NCI-H82 treated with DMSO at 0.1 percent for 48 hours (cell line): ENCODE data around the gene ZNF576.
"Not testable (repeated sequence)": the region's sequence is repeated elsewhere in the genome, so short reads cannot be mapped to it uniquely, and the experiment has no call there.

ENCODE experiments used
- DNase-seq: peaks from one replicate; lab custom pipeline; 2025; ENCODE audit not compliant: unreplicated experiment; lab: John Stamatoyannopoulos, UW

The ZNF576 gene

DNA sequence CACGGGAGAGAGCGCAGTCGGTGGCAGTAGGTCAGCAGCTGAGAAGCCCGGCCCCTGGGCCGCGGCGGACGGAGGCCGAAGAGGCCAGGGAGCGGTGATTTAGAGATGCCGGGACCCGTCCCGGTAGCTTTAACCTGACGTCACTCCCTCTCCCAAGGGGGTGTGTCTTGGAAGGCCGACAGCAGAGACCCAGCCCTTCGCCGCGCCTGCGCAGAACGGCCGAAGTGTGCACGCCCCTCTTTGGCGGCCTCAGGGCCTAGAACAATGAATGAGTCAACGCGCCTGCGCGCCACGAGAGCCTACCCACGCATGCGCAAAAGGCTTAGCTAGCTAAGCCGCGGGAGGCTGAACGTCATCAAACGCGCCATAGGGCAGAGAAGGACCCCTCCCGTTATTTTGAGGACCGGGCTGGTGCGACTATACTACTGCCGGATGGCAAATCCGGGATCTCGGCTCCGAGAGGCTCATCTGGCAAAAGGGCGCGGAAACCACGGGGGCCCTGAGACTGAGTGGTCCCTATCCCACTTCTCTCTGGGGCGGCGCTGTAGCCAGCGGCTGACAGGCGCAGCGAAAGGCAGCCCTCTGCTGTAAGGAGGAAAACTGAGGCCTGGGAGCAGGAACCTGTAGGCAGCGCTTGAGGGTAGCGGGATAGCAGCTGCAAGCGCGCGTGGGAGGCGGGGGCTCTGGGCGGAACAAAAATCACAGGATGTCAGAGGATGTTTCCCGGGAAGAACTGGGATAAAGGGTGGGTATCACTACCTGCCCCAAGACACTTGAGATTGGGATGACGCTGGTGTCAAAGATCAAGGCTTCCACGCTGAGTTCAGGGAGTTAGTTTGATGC lies at the start of gene ZNF576, which contains the start of gene IRGQ:
Gene ZNF576 (plus strand): TSS at position 597 of the 843 bp plus-strand sequence. CDS start 514 bp downstream, outside the sequence.
Gene IRGQ (minus strand): TSS at position 136 of the 843 bp plus-strand sequence. CDS start 796 bp downstream, outside the sequence.
- peak; percentile 99 for DNase-seq

DNA sequence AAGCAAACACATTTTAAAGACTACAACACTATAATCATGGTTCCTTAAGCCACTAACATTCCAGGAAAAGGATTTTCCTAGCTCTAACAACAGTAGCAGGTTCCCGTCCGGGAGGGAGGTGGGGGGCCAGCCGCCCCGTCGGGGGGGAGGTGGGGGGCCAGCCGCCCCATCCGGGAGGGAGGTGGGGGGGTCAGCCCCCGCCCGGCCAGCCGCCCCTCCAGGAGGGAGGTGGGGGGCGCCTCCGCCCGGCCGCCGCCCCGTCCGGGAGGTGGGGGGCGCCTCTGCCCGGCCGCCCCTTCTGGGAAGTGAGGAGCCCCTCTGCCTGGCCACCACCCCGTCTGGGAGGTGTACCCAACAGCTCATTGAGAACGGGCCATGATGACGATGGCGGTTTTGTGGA lies 48.5 kb upstream of the ZNF576 start:
- DNase-seq, result not testable (repeated sequence)

DNA sequence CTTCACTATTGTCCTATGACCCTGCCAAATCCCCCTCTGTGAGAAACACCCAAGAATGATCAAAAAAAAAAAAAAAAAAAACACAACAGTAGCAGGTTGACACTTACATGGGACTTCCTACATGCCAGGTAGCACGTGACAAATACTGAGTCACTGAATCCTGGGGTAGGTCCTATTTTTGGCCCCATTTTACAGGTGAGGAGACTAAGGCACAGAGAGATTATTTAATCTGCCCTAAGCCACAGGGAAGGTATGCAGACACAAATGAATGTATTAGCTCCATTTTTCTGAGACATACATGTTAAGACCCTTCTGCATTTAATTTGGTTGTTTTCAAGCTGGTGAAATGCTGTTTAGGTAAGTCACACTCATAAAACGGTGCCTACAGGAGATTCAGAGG lies 47.7 kb upstream of the ZNF576 start:
- no peak for DNase-seq

- no peak for DNase-seq
Observed at GRCh38 chr19:43551399-43552197, 44.8 kb upstream of the ZNF576 start.

GRCh38 chr19:43552198-43552450 lies 44.3 kb upstream of the ZNF576 start:
- no peak for DNase-seq

- peak; percentile 84 for DNase-seq
Observed at GRCh38 chr19:43552616-43553015, 43.8 kb upstream of the ZNF576 start.

- peak; percentile 80 for DNase-seq
Observed at GRCh38 chr19:43553656-43554055, 42.7 kb upstream of the ZNF576 start.

DNA sequence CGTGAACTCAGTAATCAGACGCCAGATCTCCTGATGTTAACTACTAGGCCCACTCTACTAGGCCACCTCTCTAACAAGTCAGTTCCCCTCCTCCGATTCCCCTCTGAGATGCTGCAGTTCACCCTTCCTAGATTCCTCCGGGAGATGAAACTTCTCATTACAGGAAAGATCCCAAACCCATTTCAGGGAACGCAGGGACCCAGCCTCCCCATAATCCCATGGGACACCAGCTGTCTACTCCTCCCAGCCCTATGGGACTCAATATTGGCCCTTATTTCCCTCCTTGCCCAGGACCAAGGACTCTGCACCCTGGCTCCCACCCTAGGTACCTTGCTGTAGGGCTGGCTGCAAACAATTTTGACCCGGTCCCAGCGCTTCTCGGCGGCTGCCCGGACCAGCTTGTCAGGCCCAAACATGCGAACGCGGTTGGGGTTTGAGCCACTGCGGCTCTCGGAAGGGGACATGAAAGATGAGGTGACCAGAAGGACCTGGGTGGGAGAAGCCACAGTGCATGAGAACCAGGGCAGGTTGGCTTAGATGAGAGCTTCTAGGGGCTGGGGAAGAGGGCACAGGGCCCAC lies 42.0 kb upstream of the ZNF576 start:
- DNase-seq, result no peak

- peak; percentile 51 for DNase-seq
Observed at GRCh38 chr19:43555185-43555770, 41.1 kb upstream of the ZNF576 start.

DNA sequence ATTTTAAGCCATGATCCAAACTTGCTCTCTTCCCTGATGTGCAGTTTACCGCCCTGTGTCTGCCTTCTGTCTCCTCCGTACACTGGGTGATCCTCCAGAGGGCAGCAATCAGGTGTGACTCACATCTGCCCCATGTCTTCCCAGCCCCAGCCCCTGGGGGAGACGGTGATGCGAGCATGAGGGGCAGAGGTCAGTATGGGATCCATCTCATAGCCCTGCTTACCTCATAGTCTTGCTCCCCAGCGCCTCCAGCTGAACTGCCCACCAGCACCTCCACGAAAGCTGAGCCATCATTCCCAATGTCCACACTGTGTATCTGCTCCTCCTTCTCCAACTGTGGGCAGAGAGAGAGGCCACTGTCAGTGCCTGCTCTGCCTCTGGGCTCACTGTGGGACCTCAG lies 35.7 kb upstream of the ZNF576 start:
- no peak for DNase-seq

DNA sequence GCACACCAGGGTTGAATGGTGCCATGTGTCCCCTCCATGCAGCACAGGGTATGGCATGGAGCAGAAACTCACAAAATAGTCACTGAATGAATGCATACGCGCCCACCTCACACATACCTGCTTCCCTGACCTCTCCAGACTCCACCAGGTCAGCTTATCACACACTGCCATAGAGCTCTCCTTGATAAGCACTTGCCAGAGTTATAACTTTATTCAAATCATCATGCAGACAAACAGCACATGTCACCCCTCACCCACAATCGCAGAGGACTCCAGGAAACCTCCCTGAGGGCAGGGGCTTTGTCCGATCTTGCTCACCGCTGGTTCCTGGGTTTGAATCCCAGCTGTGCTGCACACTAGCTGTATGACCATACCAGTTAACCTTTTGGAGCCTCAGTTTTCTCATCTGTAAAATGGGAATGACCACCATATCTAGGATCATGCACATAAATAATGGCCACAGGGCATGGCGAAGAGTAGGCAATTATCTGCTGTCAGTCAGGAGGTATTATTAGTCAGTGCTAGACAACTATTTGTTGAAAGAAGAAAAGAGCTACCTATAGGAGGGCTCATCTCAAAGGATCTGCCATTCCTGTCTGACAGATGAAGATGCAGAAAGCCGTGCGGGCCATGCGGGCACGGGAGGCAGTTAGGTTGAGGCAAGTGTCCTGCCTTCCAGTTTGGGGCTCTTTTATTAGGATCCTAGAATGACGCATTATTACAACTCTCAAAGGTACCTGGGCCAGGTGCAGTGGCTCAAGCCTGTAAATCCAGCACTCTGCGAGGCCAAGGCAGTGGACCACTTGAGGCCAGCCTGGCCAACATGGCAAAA lies 35.0 kb upstream of the ZNF576 start:
- DNase-seq, result no peak

DNA sequence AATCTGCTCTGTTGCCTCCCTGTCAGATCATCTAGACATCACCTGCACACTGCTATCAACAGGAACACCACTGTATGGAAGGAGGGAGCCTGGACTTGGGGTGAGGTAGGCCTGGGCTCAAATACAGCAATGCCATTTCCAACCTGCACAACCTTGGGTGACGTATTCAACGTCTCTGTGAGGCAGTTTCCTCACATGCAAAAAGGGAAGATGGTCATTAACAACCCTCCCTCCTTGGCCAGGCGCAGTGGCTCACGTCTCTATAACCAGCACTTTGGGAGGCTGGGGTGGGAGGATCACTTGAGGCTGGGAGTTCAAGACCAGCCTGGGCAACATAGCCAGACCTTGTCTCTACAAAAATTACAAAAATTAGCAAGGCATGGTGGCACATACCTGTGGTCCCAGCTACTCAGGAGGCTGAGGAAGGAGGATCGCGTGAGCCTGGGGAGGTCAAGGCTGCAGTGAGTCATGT lies 34.1 kb upstream of the ZNF576 start:
- DNase-seq, result no peak

DNA sequence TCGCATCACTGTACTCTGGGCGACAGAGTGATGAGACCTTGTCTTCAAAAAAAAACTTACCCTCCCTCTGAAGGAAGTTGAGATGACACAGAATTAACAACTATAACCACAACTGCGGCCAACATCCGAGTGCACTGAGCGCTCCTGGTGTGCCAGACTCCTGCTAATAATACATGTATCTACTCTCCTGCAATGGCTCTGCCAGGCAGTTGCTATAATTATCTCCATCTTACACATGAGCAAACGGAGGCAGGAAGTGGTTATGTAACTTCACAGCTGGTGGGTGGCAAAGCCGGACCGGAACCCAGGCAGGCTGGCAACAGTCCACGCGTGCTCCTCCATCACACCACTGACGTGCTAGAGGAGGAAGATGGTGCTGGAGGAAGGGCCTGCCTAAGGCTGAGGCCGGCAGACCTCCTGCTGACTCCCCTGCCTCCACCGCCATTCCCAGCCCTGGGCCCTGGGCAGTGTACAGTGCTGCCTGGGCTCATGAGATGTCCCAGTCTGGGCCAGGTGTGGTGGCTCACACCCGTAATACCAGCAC lies 33.6 kb upstream of the ZNF576 start:
- no peak for DNase-seq

DNA sequence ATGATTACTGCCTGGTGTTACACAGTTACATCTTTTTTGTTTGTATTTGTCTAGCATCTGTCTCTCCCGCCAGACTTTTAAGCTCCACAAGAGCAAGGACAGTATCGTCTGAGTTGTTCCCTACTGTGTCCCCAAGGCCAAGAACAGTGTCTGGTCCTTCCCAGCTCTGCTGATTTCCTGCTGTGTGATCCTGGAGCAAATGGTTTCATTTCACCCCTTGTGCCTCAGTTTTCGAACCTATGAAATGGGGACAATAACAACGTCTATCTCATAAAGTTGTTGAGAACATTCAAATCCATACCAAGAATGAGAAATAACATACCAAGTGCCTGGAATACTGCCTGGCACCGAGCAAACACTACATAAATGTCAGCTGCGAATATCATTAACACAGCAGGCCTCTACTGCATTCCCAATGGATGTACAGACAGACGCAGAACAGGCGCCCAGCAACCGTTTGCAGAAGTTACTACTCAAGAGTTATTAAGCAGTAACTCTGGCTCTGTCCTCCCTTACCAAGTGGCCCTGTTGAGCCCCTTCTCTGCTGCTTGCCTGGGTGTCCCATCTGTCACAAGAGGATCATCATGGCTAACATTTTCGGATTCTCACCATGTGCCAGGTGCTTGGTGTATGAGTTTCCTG lies 32.5 kb upstream of the ZNF576 start:
- DNase-seq, result no peak

DNA sequence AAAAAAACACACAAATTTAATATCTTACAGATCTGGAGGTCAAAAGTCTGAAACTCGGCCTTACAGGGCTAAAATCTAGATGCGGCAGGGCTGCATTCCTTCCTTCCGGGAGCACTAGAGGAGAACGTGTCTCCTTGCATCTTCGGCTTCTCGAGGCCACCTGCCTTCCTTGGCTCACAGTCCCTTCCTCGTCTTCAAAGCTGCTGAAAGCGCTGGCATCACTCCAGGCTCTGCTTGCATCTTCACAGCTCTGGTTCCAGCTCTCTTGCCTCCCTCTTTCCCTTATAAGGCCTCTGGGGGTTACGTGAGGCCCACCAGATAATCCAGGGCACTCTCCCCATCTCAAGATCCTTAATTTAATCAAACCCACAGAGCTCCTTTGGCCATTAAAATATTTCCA lies 31.6 kb upstream of the ZNF576 start:
- no peak for DNase-seq

- no peak for DNase-seq
Observed at GRCh38 chr19:43569657-43570056, 26.7 kb upstream of the ZNF576 start.

- DNase-seq, result no peak
Observed at GRCh38 chr19:43570174-43570791, 26.1 kb upstream of the ZNF576 start.

DNA sequence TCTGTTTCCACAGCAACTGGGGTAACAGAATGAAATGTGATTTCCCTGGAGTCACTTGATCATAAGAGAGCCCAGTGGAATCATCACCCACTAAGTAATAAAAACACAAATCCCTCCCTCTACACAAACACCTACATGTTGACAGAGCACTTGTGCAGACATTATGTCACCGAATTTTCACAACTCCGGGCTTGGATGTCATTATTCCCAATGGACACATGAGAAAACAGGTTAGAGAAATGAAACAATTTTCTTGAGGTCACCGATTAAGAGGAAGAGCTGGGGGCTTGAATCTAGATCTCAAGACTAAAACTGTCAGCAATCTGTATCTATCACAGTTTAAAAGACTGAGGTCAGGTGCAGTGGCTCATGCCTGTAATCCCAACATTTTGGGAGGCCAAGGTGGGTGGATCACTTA lies 24.2 kb upstream of the ZNF576 start:
- DNase-seq, result no peak

DNA sequence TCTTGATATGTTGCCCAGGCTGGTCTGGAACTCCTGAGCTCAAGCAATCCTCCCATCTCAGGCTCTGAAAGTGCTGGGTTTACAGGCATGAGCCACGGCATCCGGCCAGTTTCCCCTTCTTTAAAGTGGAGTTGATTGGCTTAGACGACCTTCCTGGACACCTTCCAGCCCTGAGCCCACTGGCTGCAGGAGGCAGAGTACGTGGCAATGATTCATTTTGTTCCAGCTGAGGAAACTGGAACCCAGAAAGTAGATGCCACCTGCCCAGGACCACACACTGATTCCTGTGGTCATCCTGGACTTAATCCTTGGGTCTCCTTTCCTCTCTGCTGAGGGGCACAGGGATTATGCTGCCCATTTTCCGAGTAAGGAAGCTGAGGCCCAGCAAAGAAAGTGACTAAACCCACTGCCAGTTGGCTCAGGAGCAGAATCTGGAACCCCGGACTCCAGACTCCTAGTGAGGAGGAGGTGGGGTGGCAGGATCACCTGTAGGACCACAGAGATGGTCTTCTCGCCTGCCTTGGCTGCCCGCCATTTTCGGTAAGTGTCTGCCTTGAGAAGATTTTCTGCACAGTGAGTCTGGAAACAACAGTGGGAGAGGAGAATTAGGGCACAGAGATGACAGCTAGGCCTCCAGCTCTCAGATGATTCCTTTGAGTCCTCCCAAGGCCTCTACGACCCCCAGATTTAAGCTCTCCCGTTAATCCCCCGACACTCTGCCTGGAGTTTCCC lies 21.8 kb upstream of the ZNF576 start:
- DNase-seq, result peak; percentile 33
